ENCODE measurements around the gene MUC13. TPM values are rescaled to one million over a fixed set of nuclear protein-coding genes. Genes with fewer than 3 reads are reported as not detected.

Gene MUC13
- total RNA-seq, 1 experiment from 2014 or later, result not detected

DNA sequence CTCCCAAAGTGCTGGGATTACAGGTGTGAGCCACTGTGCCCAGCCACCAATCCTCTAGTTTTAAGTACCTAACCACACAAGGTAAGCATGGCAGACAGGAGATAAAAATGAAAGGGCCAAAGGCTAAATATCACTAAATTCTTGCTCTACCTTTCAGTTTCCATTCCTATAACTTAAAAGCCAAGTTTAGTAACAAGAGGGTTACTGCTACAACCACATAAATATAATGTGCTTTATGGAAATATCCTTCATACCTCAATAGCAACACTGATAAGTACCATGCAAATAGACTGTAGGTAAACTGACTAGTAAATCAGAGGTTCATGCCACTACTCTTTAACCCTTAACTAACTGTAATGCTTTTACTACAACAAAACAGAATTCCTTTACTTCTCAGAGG lies 38.7 kb upstream of the MUC13 start:
- ChIA-PET POLR2A (ENCODE audit: low non-redundant PET) (no interaction called here), CTCF (no interaction called here)
- Histone ChIP-seq H3K36me3 (ENCODE audit: insufficient read depth, low read length, poor library complexity, severe bottlenecking) (peaks cover 12% of the 10 kb centered on the region), H3K4me3 (ENCODE audit: low read depth, low read length, poor library complexity, severe bottlenecking) (no peak overlapping the region), H3K27me3 (replicated peaks; ENCODE audit: insufficient read depth, low read depth, low read length, poor library complexity) (no peaks in the 10 kb centered on the region), H3K9me3 (ENCODE audit: low read depth, low read length, poor library complexity, severe bottlenecking) (no peaks in the 10 kb centered on the region), H3K27ac (ENCODE audit: low read depth, low read length, poor library complexity, severe bottlenecking) (no peak overlapping the region), H3K4me1 (ENCODE audit: insufficient read depth, low read length, poor library complexity, severe bottlenecking) (no peaks in the 10 kb centered on the region)
- TF ChIP-seq, protein P1, sequence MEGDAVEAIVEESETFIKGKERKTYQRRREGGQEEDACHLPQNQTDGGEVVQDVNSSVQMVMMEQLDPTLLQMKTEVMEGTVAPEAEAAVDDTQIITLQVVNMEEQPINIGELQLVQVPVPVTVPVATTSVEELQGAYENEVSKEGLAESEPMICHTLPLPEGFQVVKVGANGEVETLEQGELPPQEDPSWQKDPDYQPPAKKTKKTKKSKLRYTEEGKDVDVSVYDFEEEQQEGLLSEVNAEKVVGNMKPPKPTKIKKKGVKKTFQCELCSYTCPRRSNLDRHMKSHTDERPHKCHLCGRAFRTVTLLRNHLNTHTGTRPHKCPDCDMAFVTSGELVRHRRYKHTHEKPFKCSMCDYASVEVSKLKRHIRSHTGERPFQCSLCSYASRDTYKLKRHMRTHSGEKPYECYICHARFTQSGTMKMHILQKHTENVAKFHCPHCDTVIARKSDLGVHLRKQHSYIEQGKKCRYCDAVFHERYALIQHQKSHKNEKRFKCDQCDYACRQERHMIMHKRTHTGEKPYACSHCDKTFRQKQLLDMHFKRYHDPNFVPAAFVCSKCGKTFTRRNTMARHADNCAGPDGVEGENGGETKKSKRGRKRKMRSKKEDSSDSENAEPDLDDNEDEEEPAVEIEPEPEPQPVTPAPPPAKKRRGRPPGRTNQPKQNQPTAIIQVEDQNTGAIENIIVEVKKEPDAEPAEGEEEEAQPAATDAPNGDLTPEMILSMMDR (conservative IDR thresholded peaks at IDR 0.05; ENCODE audit: low read depth, low read length), result no peak
- no peak for TF ChIP-seq EZH2 (IDR thresholded peaks at IDR 0.05; ENCODE audit: borderline replicate concordance, low read depth, low read length, poor library complexity, severe bottlenecking)
- no TSS peak for BruUV-seq (replicated peaks)
- intact Hi-C loops (cut with micrococcal nuclease; ENCODE audit: unreplicated experiment), result no loop called here
- no peak for DNase-seq (ENCODE audit: low spot score)

- Histone ChIP-seq H3K9me3 (ENCODE audit: low read depth, low read length, poor library complexity, severe bottlenecking) (no peaks in the 10 kb centered on the region), H3K4me1 (ENCODE audit: insufficient read depth, low read length, poor library complexity, severe bottlenecking) (no peaks in the 10 kb centered on the region), H3K27ac (ENCODE audit: low read depth, low read length, poor library complexity, severe bottlenecking) (no peak overlapping the region), H3K36me3 (ENCODE audit: insufficient read depth, low read length, poor library complexity, severe bottlenecking) (peaks cover 12% of the 10 kb centered on the region), H3K27me3 (replicated peaks; ENCODE audit: insufficient read depth, low read depth, low read length, poor library complexity) (no peaks in the 10 kb centered on the region), H3K4me3 (ENCODE audit: low read depth, low read length, poor library complexity, severe bottlenecking) (no peak overlapping the region)
- no peak for DNase-seq (ENCODE audit: low spot score)
- no peak for TF ChIP-seq EZH2 (IDR thresholded peaks at IDR 0.05; ENCODE audit: borderline replicate concordance, low read depth, low read length, poor library complexity, severe bottlenecking)
- TF ChIP-seq, protein P1 (conservative IDR thresholded peaks at IDR 0.05; ENCODE audit: low read depth, low read length), result no peak
- POLR2A ChIA-PET (ENCODE audit: low non-redundant PET), result no interaction called here
- intact Hi-C loops (cut with micrococcal nuclease; ENCODE audit: unreplicated experiment), result no loop called here
- CTCF ChIA-PET, result no interaction called here
- BruUV-seq (replicated peaks), result no TSS peak
These were observed 37.9 kb upstream of the MUC13 start for GRCh38 chr3:124972457-124972856.

DNA sequence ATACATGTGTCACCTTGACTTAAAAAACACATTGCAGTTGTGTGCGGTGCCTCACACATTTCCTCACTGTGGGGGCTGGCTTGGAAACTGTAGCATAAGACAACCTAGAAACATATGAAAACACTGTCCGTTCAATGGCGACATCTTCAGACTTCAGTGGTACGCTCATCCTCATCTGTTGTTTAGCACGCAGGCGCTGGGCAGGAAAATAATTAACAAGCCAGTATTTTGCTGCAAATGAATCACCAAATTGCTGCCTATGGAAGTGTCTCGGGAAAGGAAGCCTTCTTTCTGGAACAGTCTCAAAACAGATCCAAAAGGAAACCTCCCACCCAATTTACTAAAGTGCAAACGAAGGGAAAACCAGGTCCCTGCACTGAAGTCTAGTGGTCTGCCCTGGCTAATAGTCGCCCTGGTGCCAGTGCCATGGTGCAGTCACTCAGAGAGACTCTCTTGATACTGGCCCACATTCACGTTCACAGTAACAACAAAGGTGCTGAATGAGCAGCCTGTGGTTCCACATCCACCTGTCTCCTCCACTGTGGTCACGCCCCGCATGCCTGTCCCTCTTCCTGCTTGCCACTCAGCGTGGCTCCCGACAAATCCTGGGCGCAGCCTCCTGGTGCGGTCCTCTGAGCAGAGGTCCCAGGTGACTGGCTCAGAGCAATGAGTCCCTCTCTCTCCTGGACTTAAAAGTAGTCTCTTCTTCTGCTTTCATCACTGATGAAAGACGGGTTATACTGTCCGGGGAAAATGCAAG lies 35.6 kb upstream of the MUC13 start:
- ChIA-PET POLR2A (ENCODE audit: low non-redundant PET) (no interaction called here), CTCF (no interaction called here)
- H3K4me3 ChIP-seq (ENCODE audit: low read depth, low read length, poor library complexity, severe bottlenecking), result no peak overlapping the region
- no peak overlapping the region for H3K27ac ChIP-seq (ENCODE audit: low read depth, low read length, poor library complexity, severe bottlenecking)
- intact Hi-C loops (cut with micrococcal nuclease; ENCODE audit: unreplicated experiment), result no loop called here
- H3K36me3 ChIP-seq (ENCODE audit: insufficient read depth, low read length, poor library complexity, severe bottlenecking), result peaks cover 12% of the 10 kb centered on the region
- BruUV-seq (replicated peaks), result no TSS peak
- H3K27me3 ChIP-seq (replicated peaks; ENCODE audit: insufficient read depth, low read depth, low read length, poor library complexity), result no peaks in the 10 kb centered on the region
- H3K9me3 ChIP-seq (ENCODE audit: low read depth, low read length, poor library complexity, severe bottlenecking), result no peaks in the 10 kb centered on the region
- H3K4me1 ChIP-seq (ENCODE audit: insufficient read depth, low read length, poor library complexity, severe bottlenecking), result no peaks in the 10 kb centered on the region
- no peak for DNase-seq (ENCODE audit: low spot score)
- TF ChIP-seq EZH2 (IDR thresholded peaks at IDR 0.05; ENCODE audit: borderline replicate concordance, low read depth, low read length, poor library complexity, severe bottlenecking), result no peak
- TF ChIP-seq, protein P1 (conservative IDR thresholded peaks at IDR 0.05; ENCODE audit: low read depth, low read length), result no peak
